ENCODE measurements around the gene TOM1L2.
A peak's percentile ranks its signal among the peaks of the same experiment; 100 is the strongest.

The TOM1L2 gene

DNA sequence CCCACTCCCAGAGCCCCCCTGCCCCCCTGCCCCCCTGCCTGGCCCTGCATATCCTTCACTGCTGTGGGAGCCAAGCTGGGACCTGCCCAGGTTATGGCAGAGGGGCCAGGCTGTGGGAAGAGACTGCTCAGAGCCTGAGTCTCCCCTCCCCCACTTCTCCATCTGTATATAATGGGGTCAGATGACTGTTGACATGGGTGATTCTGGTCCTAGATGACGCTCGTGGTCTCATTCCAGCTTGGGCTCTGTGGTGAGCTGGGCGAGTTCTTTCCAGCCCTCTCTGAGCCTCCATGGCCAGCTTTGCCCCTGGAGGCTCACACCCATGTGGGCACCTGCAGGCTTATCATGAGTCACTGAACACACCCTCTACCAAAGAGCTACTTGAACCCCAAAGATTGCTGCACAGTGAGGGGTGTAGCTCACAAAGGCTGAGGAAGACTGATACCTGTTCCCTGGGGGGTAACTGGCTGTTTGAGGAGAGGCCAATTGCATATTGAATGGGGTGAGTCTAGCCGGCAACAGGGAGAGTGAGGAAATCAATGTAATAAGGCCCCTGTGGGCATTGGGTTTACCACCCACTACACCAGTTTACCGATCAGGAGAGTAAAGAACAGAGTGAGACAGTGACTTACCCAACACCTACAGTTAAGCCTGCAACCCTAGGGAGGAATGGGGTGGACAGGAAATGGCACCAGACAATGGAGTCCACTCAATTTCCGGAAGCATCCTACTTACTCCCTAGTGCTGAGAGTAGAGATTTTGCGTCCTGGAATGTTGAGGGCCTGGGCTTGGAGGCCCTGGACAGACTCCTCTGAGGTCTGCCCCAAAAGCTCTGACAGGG, 131.2 kb downstream of the TOM1L2 start:
- TF ChIP-seq, protein P1, sequence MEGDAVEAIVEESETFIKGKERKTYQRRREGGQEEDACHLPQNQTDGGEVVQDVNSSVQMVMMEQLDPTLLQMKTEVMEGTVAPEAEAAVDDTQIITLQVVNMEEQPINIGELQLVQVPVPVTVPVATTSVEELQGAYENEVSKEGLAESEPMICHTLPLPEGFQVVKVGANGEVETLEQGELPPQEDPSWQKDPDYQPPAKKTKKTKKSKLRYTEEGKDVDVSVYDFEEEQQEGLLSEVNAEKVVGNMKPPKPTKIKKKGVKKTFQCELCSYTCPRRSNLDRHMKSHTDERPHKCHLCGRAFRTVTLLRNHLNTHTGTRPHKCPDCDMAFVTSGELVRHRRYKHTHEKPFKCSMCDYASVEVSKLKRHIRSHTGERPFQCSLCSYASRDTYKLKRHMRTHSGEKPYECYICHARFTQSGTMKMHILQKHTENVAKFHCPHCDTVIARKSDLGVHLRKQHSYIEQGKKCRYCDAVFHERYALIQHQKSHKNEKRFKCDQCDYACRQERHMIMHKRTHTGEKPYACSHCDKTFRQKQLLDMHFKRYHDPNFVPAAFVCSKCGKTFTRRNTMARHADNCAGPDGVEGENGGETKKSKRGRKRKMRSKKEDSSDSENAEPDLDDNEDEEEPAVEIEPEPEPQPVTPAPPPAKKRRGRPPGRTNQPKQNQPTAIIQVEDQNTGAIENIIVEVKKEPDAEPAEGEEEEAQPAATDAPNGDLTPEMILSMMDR (IDR thresholded peaks at IDR 0.05; ENCODE audit: extremely low read depth, missing control alignments), result no peak

DNA sequence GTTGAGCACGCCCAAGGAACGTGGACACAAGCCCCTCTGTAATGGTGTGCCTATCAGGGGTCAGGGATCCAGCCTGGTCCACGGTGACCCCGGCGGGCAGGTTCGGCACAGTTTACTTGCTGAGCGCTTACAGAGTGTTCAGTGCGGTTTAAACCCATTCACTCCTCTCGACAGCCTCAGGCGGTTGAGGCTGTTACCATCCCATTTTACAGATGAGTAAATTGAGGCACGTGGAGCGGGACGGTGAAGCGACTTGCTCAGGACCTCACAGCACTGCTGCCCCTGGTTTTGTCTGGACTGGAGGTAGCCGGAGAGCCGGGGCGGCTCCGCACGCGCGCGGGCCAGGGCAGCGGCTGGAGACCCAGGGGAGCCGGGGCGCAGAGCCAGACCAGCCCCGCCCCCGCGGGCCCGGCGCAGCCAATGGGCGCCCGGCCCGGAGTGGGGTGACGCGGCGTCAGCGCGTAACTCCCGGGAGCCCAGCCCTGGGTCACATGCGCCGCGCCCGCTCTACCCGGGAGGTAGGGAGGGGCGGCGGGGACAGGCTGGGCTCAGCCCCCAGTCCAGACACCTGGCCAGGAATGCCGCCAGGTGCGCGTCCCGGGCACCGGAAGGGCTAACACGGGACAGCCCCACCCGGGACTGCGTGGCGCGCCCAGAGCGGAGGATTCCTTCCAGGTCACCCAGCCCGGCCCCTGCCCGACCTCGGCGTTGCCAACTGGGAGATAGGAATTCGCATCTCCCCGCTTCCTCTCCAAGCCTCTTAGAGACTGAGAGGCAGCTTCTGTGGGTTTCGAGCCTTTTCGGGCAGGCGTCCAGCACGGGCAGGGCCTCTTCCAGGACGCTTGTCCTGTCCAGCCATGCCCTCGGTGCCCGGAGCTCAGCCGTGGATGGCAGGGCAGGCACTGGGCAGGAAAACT, 132.2 kb downstream of the TOM1L2 start:
- TF ChIP-seq, protein P1 (IDR thresholded peaks at IDR 0.05; ENCODE audit: extremely low read depth, missing control alignments), result no peak
- DNase-seq (ENCODE audit: low spot score), result peak; percentile 97

More for the DNA sequence above, 131.2 kb downstream of the TOM1L2 start:
- DNase-seq (ENCODE audit: low spot score), result peak; percentile 29

DNA sequence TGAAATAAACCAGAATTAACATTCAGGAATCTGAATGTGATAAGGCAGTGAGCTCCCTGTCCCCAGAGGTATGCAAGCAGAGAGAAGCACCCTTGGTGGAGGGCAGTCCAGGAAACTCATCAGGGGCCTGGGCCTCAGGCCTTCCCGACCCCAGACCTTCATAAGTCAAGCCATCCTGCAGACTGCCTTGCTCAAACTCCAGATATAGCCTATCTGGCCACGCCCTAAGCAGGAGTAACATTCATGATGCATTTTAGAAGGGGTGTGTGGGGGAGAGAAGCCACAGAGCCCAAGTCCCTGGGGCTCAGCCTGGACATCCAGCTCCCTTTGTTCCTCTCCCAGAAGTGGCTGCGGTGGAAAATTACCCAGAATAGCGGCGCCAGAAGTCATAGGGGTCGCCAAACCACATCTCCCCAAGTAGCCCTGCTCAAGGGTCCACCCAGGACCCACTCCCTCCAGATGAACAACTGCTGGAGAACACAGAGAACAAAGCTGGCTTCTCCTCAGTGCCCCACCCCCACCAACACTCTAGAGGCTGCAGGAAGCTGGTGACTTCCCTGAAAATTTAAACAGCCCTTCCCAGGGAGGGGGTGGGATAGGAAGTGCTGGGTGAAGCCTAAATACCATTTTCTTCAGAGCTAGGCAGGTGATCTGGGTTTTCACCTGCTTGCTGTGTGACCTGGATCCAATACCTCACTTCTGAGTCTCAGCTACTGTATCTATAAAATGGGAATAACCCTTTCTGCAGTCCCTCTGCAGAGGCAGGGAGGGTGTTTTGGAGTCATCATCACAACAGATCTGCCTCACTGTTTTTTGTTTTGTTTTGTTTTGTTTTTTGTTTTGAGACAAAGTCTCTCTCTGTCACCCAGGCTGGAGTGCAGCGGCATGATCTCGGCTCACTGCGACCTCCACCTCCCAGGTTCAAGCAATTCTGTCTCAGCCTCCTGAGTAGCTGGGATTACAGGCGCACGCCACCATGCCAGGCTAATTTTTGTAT, 133.9 kb downstream of the TOM1L2 start:
- no peak for DNase-seq (ENCODE audit: low spot score)
- TF ChIP-seq, protein P1 (IDR thresholded peaks at IDR 0.05; ENCODE audit: extremely low read depth, missing control alignments), result no peak

DNA sequence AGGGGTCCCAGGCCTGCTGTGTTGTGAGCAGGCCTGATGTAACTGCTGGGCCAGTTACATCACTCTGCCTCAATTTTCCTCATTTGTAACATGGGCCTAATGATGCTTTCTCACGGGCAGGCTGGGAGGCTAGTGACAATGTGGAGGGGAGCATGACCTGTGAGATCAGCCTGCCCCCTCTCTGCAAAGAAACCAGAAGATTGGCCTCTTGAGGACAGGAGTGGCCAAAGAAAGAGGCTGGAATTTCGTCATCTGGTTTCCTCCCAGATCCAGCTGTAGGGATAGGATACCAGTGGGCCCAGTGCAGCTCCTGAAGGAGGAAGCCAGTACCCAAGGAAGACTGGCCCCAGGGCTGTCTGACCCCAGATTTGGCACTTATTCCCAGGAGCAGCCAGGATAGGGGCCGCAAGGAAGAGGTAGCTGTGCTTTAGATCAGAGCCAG, 134.8 kb downstream of the TOM1L2 start:
- TF ChIP-seq, protein P1 (IDR thresholded peaks at IDR 0.05; ENCODE audit: extremely low read depth, missing control alignments), result no peak
- DNase-seq (ENCODE audit: low spot score), result no peak

DNA sequence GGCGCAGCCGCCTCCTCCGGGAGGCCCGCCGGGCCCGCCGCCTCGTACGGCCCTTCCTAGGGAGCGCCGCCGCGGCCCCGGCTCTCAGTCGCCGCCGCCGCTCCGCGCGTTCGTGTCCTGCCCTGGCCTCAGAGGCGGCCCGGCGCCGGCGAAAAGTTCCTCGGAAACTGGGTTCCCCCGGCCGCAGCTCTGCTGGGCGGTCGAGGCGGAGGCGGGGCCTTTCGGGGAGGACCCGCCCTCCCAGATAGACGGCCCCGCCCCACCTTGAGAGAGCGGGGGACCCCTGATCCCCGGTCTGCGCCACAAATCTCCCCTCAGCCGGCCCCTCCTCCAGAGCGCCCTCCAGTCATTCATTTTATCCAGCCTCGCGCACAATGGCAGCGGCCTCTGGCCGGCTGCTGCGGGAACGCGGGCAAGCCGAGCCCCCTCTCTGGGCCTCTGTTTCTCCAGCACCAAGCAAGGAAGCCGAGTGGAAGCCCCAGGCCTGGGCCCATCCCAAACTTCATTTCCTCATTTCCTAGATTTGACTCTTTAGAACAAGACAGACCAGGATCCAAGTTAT, 135.3 kb downstream of the TOM1L2 start, which contains the start of gene SREBF1:
Gene SREBF1 (minus strand): TSS at position 169 of the 562 bp plus-strand sequence. CDS start 169 bp downstream, outside the sequence.
- DNase-seq (ENCODE audit: low spot score), result peak; percentile 88
- TF ChIP-seq, protein P1 (IDR thresholded peaks at IDR 0.05; ENCODE audit: extremely low read depth, missing control alignments), result no peak

DNA sequence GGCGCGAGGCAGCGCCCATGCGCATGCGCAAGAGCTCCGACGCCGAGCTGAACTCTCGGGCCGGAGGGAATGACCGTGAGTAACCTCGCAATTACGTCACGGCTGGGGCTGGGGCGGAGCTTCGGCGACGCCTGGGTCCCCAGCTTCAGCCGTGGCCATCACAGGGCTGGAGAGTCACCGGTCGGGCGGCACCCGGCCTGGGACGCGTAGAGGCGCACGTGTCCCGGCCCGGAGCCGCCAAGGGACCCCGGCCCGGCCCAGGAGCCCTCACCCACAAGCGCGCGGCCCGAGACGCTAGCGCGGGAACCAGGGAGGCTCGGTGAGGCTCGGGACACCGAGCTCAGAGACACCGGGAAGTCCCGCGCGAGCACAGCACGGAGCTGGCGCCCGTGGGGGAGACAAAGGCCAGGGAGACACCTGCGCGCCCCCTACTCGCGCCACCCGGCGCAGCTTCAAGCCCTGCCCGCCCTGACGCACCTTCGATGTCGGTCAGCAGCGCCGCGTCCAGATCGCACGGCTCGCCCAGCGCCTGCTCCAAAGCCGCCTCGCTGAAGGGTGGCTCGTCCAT, 135.9 kb downstream of the TOM1L2 start:
- TF ChIP-seq, protein P1 (IDR thresholded peaks at IDR 0.05; ENCODE audit: extremely low read depth, missing control alignments), result no peak
- DNase-seq (ENCODE audit: low spot score), result peak; percentile 97

All from GM20000 (cell line).